ENCODE data around the gene MAFG. TPM values are rescaled to one million over a fixed set of nuclear protein-coding genes. Genes with fewer than 3 reads are reported as not detected.

Gene MAFG
- total RNA-seq, 1 experiment from 2014 or later = 36.1 TPM

GRCh38 chr17:81885454-81885853 is 42.1 kb downstream of the MAFG start:
- Mint-ChIP-seq H3K27ac (ENCODE audit: unreplicated experiment) (no peak overlapping the region), H3K4me3 (ENCODE audit: low read depth, unreplicated experiment) (no peak overlapping the region), H3K36me3 (ENCODE audit: insufficient read depth, unreplicated experiment) (peaks cover 75% of the 10 kb centered on the region), H3K9me3 (ENCODE audit: low read depth, unreplicated experiment) (no peaks in the 10 kb centered on the region), H3K4me1 (ENCODE audit: low read depth, unreplicated experiment) (no peaks in the 10 kb centered on the region), H3K27me3 (ENCODE audit: unreplicated experiment) (no peaks in the 10 kb centered on the region)
- intact Hi-C loops (cut with micrococcal nuclease; ENCODE audit: unreplicated experiment) = no loop called here
- no TSS peak for BruUV-seq (replicated peaks)
- CTCF ChIA-PET = no interaction called here
- TF ChIP-seq CTCF (IDR thresholded peaks at IDR 0.05; ENCODE audit: unreplicated experiment) = no peak
- DNase-seq = no peak

- no peaks in the 10 kb centered on the region for H3K27me3 Mint-ChIP-seq (ENCODE audit: unreplicated experiment)
- no peak for DNase-seq
- CTCF ChIA-PET = no interaction called here
- H3K4me1 Mint-ChIP-seq (ENCODE audit: low read depth, unreplicated experiment) = no peaks in the 10 kb centered on the region
- intact Hi-C loops (cut with micrococcal nuclease; ENCODE audit: unreplicated experiment) = no loop called here
- no peaks in the 10 kb centered on the region for H3K9me3 Mint-ChIP-seq (ENCODE audit: low read depth, unreplicated experiment)
- peaks cover 75% of the 10 kb centered on the region for H3K36me3 Mint-ChIP-seq (ENCODE audit: insufficient read depth, unreplicated experiment)
- no peak for TF ChIP-seq CTCF (IDR thresholded peaks at IDR 0.05; ENCODE audit: unreplicated experiment)
- BruUV-seq (replicated peaks) = no TSS peak
- no peak overlapping the region for H3K27ac Mint-ChIP-seq (ENCODE audit: unreplicated experiment)
- H3K4me3 Mint-ChIP-seq (ENCODE audit: low read depth, unreplicated experiment) = no peak overlapping the region
Observed at GRCh38 chr17:81884968-81885367, 42.6 kb downstream of the MAFG start.

GRCh38 chr17:81884520-81884919 is 43.0 kb downstream of the MAFG start:
- H3K4me3 Mint-ChIP-seq (ENCODE audit: low read depth, unreplicated experiment) = no peak overlapping the region
- intact Hi-C loops (cut with micrococcal nuclease; ENCODE audit: unreplicated experiment) = no loop called here
- no peak overlapping the region for H3K27ac Mint-ChIP-seq (ENCODE audit: unreplicated experiment)
- TF ChIP-seq CTCF (IDR thresholded peaks at IDR 0.05; ENCODE audit: unreplicated experiment) = no peak
- no peak for DNase-seq
- peaks cover 71% of the 10 kb centered on the region for H3K36me3 Mint-ChIP-seq (ENCODE audit: insufficient read depth, unreplicated experiment)
- H3K4me1 Mint-ChIP-seq (ENCODE audit: low read depth, unreplicated experiment) = no peaks in the 10 kb centered on the region
- BruUV-seq (replicated peaks) = no TSS peak
- H3K9me3 Mint-ChIP-seq (ENCODE audit: low read depth, unreplicated experiment) = no peaks in the 10 kb centered on the region
- CTCF ChIA-PET = no interaction called here
- H3K27me3 Mint-ChIP-seq (ENCODE audit: unreplicated experiment) = no peaks in the 10 kb centered on the region

- Mint-ChIP-seq H3K4me3 (ENCODE audit: low read depth, unreplicated experiment) (no peak overlapping the region), H3K27me3 (ENCODE audit: unreplicated experiment) (no peaks in the 10 kb centered on the region), H3K9me3 (ENCODE audit: low read depth, unreplicated experiment) (no peaks in the 10 kb centered on the region), H3K27ac (ENCODE audit: unreplicated experiment) (peak overlapping the region; percentile 20), H3K36me3 (ENCODE audit: insufficient read depth, unreplicated experiment) (peaks cover 49% of the 10 kb centered on the region), H3K4me1 (ENCODE audit: low read depth, unreplicated experiment) (no peaks in the 10 kb centered on the region)
- no peak for TF ChIP-seq CTCF (IDR thresholded peaks at IDR 0.05; ENCODE audit: unreplicated experiment)
- CTCF ChIA-PET = no interaction called here
- BruUV-seq (replicated peaks) = no TSS peak
- DNase-seq = no peak
- intact Hi-C loops (cut with micrococcal nuclease; ENCODE audit: unreplicated experiment) = no loop called here
Observed at GRCh38 chr17:81879121-81879520, 48.4 kb downstream of the MAFG start.

GRCh38 chr17:81878294-81878693 is 49.2 kb downstream of the MAFG start:
- TF ChIP-seq CTCF (IDR thresholded peaks at IDR 0.05; ENCODE audit: unreplicated experiment) = no peak
- CTCF ChIA-PET = no interaction called here

More at GRCh38 chr17:81878294-81878693, 49.2 kb downstream of the MAFG start:
- no TSS peak for BruUV-seq (replicated peaks)
- no peaks in the 10 kb centered on the region for H3K9me3 Mint-ChIP-seq (ENCODE audit: low read depth, unreplicated experiment)
- no peak overlapping the region for H3K4me3 Mint-ChIP-seq (ENCODE audit: low read depth, unreplicated experiment)
- no peak overlapping the region for H3K27ac Mint-ChIP-seq (ENCODE audit: unreplicated experiment)
- DNase-seq = no peak
- intact Hi-C loops (cut with micrococcal nuclease; ENCODE audit: unreplicated experiment) = no loop called here
- H3K36me3 Mint-ChIP-seq (ENCODE audit: insufficient read depth, unreplicated experiment) = peaks cover 52% of the 10 kb centered on the region
- H3K27me3 Mint-ChIP-seq (ENCODE audit: unreplicated experiment) = no peaks in the 10 kb centered on the region
- peaks cover under 1% of the 10 kb centered on the region for H3K4me1 Mint-ChIP-seq (ENCODE audit: low read depth, unreplicated experiment)
